Neural progenitor cell (in vitro differentiated cells): ENCODE results near the gene SMTN. TPM values are rescaled to one million over a fixed set of nuclear protein-coding genes. Genes with fewer than 3 reads are reported as not detected.
"Not testable (repeated sequence)": the region's sequence is repeated elsewhere in the genome, so short reads cannot be mapped to it uniquely, and the experiment has no call there.

Source experiments
- DNase-seq: peaks from one replicate; pipeline ENCODE4 v3.0.0-alpha.2; 2016; ENCODE audit warnings: low spot score
- H2AFZ ChIP-seq: fragments of 200-600 bp; sonication (generic); replicated peaks from 2 replicates; pipeline ENCODE4 v1.6.1; 2016; ENCODE audit warnings: antibody characterized with exemption
- H3F3A ChIP-seq: fragments of 200-600 bp; sonication (generic); 2 replicates; pipeline ENCODE4 v1.6.1; 2016; ENCODE audit warnings: antibody characterized with exemption, low read depth
- H3K27ac ChIP-seq: fragments of 200-600 bp; sonication (generic); 2 replicates; pipeline ENCODE4 v1.5.1; 2016; ENCODE audit warnings: mild to moderate bottlenecking
- H3K27me3 ChIP-seq: fragments of 200-600 bp; sonication (generic); 2 replicates; pipeline ENCODE4 v1.6.1; 2016; ENCODE audit warnings: mild to moderate bottlenecking, moderate library complexity
- H3K36me3 ChIP-seq: fragments of 200-600 bp; sonication (generic); 2 replicates; pipeline ENCODE4 v1.5.1; 2016
- H3K4me1 ChIP-seq: fragments of 200-600 bp; sonication (generic); 2 replicates; pipeline ENCODE4 v1.6.1; 2016; ENCODE audit warnings: mixed run types
- H3K4me2 ChIP-seq: fragments of 200-600 bp; sonication (generic); 2 replicates; pipeline ENCODE4 v1.6.1; 2016
- H3K4me3 ChIP-seq: fragments of 200-600 bp; sonication (generic); 2 replicates; pipeline ENCODE4 v1.5.1; 2016
- H3K79me2 ChIP-seq: fragments of 200-600 bp; sonication (generic); 2 replicates; pipeline ENCODE4 v1.6.1; 2016; ENCODE audit warnings: low read depth
- H3K9ac ChIP-seq: fragments of 200-600 bp; sonication (generic); 2 replicates; pipeline ENCODE4 v1.6.1; 2016
- H3K9me3 ChIP-seq: fragments of 200-600 bp; sonication (generic); 2 replicates; pipeline ENCODE4 v1.5.1; 2016; ENCODE audit warnings: low read depth
- H4K20me1 ChIP-seq: fragments of 200-600 bp; sonication (generic); 2 replicates; pipeline ENCODE4 v1.6.1; 2016; ENCODE audit warnings: low read depth
- H3K27ac Mint-ChIP-seq: 3 replicates; pipeline ENCODE4 v1.8.0; 2021; ENCODE audit warnings: mixed read lengths
- H3K27me3 Mint-ChIP-seq: 2 replicates; pipeline ENCODE4 v1.8.0; 2022; ENCODE audit warnings: low read depth, mild to moderate bottlenecking, inconsistent platforms, moderate library complexity, mixed read lengths; ENCODE audit not compliant: insufficient read depth
- H3K36me3 Mint-ChIP-seq: 3 replicates; pipeline ENCODE4 v1.8.0; 2021; ENCODE audit warnings: mixed read lengths
- H3K4me1 Mint-ChIP-seq: 3 replicates; pipeline ENCODE4 v1.8.0; 2021; ENCODE audit warnings: mixed read lengths
- H3K4me3 Mint-ChIP-seq: 3 replicates; pipeline ENCODE4 v1.8.0; 2021; ENCODE audit warnings: mild to moderate bottlenecking, moderate library complexity, mixed read lengths
- H3K9me3 Mint-ChIP-seq: 3 replicates; pipeline ENCODE4 v1.8.0; 2020; ENCODE audit warnings: mixed read lengths
- CTCF ChIP-seq: fragments of 200-600 bp; sonication (generic); IDR thresholded peaks from 2 replicates; pipeline ENCODE4 v1.5.1; 2017; ENCODE audit warnings: antibody characterized with exemption, mild to moderate bottlenecking
- EZH2 ChIP-seq: fragments of 200-600 bp; sonication (generic); IDR thresholded peaks from 2 replicates; pipeline ENCODE4 v1.6.1; 2017; ENCODE audit warnings: antibody characterized with exemption, mild to moderate bottlenecking, moderate library complexity
- EZH2phosphoT487 ChIP-seq: fragments of 200-600 bp; sonication (generic); IDR thresholded peaks from 2 replicates; pipeline ENCODE4 v1.6.1; 2017; ENCODE audit warnings: antibody characterized with exemption
- total RNA-seq: library from RNA; depleted of rRNA; stranded (reverse); fragments of >200 nt; gene quantifications from 2 replicates; pipeline ENCODE4 v1.2.3, GENCODE V29; 2015; ENCODE audit warnings: low replicate concordance

SMTN gene
- total RNA-seq, 1 donor from 2014 or later = 14.1 TPM

GRCh38 chr22:31056986-31057599 lies 24.0 kb upstream of the SMTN start:
- Histone ChIP-seq H3K4me2 (no peak overlapping the region), H4K20me1 (no peaks in the 10 kb centered on the region), H3K27me3 (no peaks in the 10 kb centered on the region), H2AFZ (peak overlapping the region; percentile 60), H3K9ac (no peak overlapping the region), H3K4me3 (no peak overlapping the region), H3F3A (peaks cover 6% of the 10 kb centered on the region), H3K36me3 (no peaks in the 10 kb centered on the region), H3K4me1 (peaks cover 9% of the 10 kb centered on the region), H3K27ac (no peak overlapping the region), H3K9me3 (no peaks in the 10 kb centered on the region), H3K79me2 (no peaks in the 10 kb centered on the region)
- H3K27ac Mint-ChIP-seq = no peak overlapping the region
- H3K36me3 Mint-ChIP-seq = no peaks in the 10 kb centered on the region
- H3K4me3 Mint-ChIP-seq = no peak overlapping the region
- peaks cover 12% of the 10 kb centered on the region for H3K4me1 Mint-ChIP-seq
- H3K27me3 Mint-ChIP-seq = no peaks in the 10 kb centered on the region
- no peak for TF ChIP-seq EZH2phosphoT487
- TF ChIP-seq CTCF = no peak
- no peak for TF ChIP-seq EZH2
- H3K9me3 Mint-ChIP-seq = no peaks in the 10 kb centered on the region
- DNase-seq = no peak

GRCh38 chr22:31059663-31060062 lies 21.5 kb upstream of the SMTN start:
- H3K79me2 ChIP-seq, H3K27ac Mint-ChIP-seq, H3K27ac ChIP-seq, H3K36me3 Mint-ChIP-seq, H3K27me3 Mint-ChIP-seq, H2AFZ ChIP-seq, H3F3A ChIP-seq, H4K20me1 ChIP-seq, H3K4me3 Mint-ChIP-seq, H3K9me3 ChIP-seq, H3K4me2 ChIP-seq, H3K27me3 ChIP-seq, H3K4me1 ChIP-seq, H3K9ac ChIP-seq, H3K9me3 Mint-ChIP-seq, DNase-seq, H3K4me3 ChIP-seq, H3K36me3 ChIP-seq: not testable (repeated sequence)
- H3K4me1 Mint-ChIP-seq = peaks cover 10% of the 10 kb centered on the region

GRCh38 chr22:31062566-31063230 lies 18.4 kb upstream of the SMTN start:
- no peak for DNase-seq
- Mint-ChIP-seq H3K4me1 (peaks cover 2% of the 10 kb centered on the region), H3K27me3 (no peaks in the 10 kb centered on the region), H3K4me3 (no peak overlapping the region), H3K9me3 (no peaks in the 10 kb centered on the region), H3K36me3 (no peaks in the 10 kb centered on the region), H3K27ac (no peak overlapping the region)
- H3K27ac ChIP-seq = no peak overlapping the region
- TF ChIP-seq CTCF (no peak), EZH2 (no peak), EZH2phosphoT487 (no peak)
- no peaks in the 10 kb centered on the region for H3K9me3 ChIP-seq
- H3K27me3 ChIP-seq = no peaks in the 10 kb centered on the region
- no peaks in the 10 kb centered on the region for H3K79me2 ChIP-seq
- H3K9ac ChIP-seq = no peak overlapping the region
- H3K4me1 ChIP-seq = no peaks in the 10 kb centered on the region
- H2AFZ ChIP-seq = no peak overlapping the region
- H4K20me1 ChIP-seq = no peaks in the 10 kb centered on the region
- no peaks in the 10 kb centered on the region for H3F3A ChIP-seq
- H3K4me2 ChIP-seq = no peak overlapping the region
- no peak overlapping the region for H3K4me3 ChIP-seq
- H3K36me3 ChIP-seq = no peaks in the 10 kb centered on the region

GRCh38 chr22:31064369-31064768 lies 16.7 kb upstream of the SMTN start:
- Histone ChIP-seq H4K20me1 (no peaks in the 10 kb centered on the region), H3K27ac (no peak overlapping the region), H3K9ac (no peak overlapping the region), H3K4me2 (no peak overlapping the region), H2AFZ (peak overlapping the region; percentile 77), H3K27me3 (no peaks in the 10 kb centered on the region), H3K79me2 (no peaks in the 10 kb centered on the region), H3K36me3 (no peaks in the 10 kb centered on the region), H3K4me1 (no peaks in the 10 kb centered on the region), H3K4me3 (no peak overlapping the region), H3F3A (no peaks in the 10 kb centered on the region), H3K9me3 (no peaks in the 10 kb centered on the region)
- H3K4me3 Mint-ChIP-seq = no peak overlapping the region
- TF ChIP-seq CTCF = no peak
- H3K9me3 Mint-ChIP-seq = no peaks in the 10 kb centered on the region
- peaks cover 1% of the 10 kb centered on the region for H3K4me1 Mint-ChIP-seq
- H3K27me3 Mint-ChIP-seq = no peaks in the 10 kb centered on the region
- no peaks in the 10 kb centered on the region for H3K36me3 Mint-ChIP-seq
- no peak overlapping the region for H3K27ac Mint-ChIP-seq
- no peak for DNase-seq
